Muscle of leg (tissue), 11 donors: ENCODE measurements around the gene NDFIP2. TPM values are rescaled to one million over a fixed set of nuclear protein-coding genes. Genes with fewer than 3 reads are reported as not detected.

Experiments
- DNase-seq: peaks from one replicate; pipeline ENCODE4 v3.0.0; 2013
- H3K27ac ChIP-seq: one replicate; pipeline ENCODE4 v1.5.1; 2013; ENCODE audit warnings: mild to moderate bottlenecking, low read length, control low read depth
- H3K27me3 ChIP-seq: one replicate; pipeline ENCODE4 v1.6.1; 2013; ENCODE audit warnings: low read length; ENCODE audit not compliant: control insufficient read depth, insufficient read depth
- H3K36me3 ChIP-seq: one replicate; pipeline ENCODE4 v1.6.1; 2013; ENCODE audit warnings: low read length; ENCODE audit not compliant: control insufficient read depth, insufficient read depth
- H3K4me1 ChIP-seq: one replicate; pipeline ENCODE4 v1.6.1; 2013; ENCODE audit warnings: low read length; ENCODE audit not compliant: control insufficient read depth, insufficient read depth
- H3K4me3 ChIP-seq: one replicate; pipeline ENCODE4 v1.5.1; 2013; ENCODE audit warnings: low read length, control low read depth
- H3K9me3 ChIP-seq: replicated peaks from 2 replicates; pipeline ENCODE4 v1.6.1; 2013; ENCODE audit warnings: low read depth, low read length; ENCODE audit not compliant: control insufficient read depth
- WGBS: methylation state at CpG from one replicate; pipeline ENCODE4 v1.1.5; 2013; ENCODE audit warnings: missing lambda C conversion rate; ENCODE audit not compliant: insufficient coverage; 5-methylcytosine and 5-hydroxymethylcytosine counted together
- polyA plus RNA-seq, 8 donors: library from polyadenylated mRNA; unstranded; fragments of 120-200 nt; gene quantifications; one replicate each; pipeline versions ENCODE4 v1.2.1 to v1.2.3, GENCODE V29; 2013; ENCODE audit warnings: inconsistent platforms in 1 of 8, low replicate concordance in 1 of 8; ENCODE audit not compliant: insufficient read length in 8 of 8, insufficient read depth in 1 of 8
- total RNA-seq: library from RNA; stranded (reverse); fragments of 120-200 nt; gene quantifications from one replicate; pipeline ENCODE4 v1.2.4, GENCODE V29; 2013

Gene NDFIP2
- total and polyA plus RNA-seq, 9 donors: 19.2 to 31.4 (median 22.4) TPM

DNA sequence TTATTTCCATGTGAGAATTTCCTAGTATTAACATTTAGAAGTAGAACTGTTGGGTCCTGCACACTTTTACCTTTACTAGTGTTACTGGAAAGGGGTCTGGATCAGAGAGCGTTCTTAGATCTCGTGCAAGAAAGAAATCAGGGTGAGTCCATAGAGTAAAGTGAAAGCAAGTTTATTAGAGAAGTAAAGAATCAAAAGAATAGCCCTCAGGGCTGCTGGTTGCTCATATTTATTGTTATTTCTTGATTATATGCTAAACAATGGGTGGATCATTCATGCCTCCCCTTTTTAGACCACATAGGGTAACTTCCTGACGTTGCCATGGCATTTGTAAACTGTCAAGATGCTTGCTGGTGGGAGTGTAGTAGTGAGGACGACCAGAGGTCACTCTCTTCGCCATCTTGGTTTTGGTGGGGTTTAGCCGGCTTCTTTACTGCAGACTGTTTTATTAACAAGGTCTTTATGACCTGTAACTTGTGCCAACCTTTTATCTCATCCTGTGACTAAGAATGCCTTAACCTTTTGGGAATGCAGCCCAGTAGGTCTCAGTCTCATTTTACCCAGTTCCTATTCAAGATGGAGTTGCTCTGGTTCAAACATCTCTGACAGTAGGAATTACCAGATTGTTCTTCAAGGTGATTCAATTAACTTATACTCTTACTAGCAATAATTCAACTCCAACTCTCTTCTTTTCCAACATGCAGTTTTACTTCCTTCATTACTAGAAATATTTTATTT, 27.4 kb downstream of the NDFIP2 start:
- Histone ChIP-seq H3K27me3 (no peaks in the 10 kb centered on the region), H3K27ac (no peak overlapping the region), H3K4me3 (no peak overlapping the region), H3K36me3 (no peaks in the 10 kb centered on the region), H3K9me3 (no peaks in the 10 kb centered on the region), H3K4me1 (no peaks in the 10 kb centered on the region)
- DNase-seq: no peak
- 60% methylated on average over 1 of the region's 6 CpGs for WGBS

DNA sequence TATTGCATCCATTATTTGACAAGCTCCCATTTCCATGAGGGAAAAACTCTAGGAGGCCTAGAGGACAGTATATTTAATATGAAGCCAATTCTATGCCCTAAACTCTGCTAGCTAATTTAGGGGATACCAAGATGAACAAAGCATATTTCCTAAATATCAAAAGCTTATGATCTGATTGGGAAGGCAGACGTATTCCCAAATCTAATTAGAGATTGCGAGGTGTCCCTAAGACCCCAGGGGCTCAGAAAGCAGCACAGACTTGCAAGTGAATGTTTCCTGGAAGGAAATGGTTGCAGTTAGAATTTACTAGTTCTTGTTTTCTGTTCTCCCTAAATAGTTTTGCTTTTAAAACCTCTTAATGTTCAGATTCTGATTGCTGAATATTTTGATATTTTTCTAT, 30.7 kb downstream of the NDFIP2 start:
- no peaks in the 10 kb centered on the region for H3K4me1 ChIP-seq
- WGBS: no CpG with 5 or more reads among the region's 2 CpGs
- no peak overlapping the region for H3K4me3 ChIP-seq
- no peaks in the 10 kb centered on the region for H3K9me3 ChIP-seq
- no peak for DNase-seq
- no peaks in the 10 kb centered on the region for H3K27me3 ChIP-seq
- H3K36me3 ChIP-seq: no peaks in the 10 kb centered on the region
- H3K27ac ChIP-seq: no peak overlapping the region

DNA sequence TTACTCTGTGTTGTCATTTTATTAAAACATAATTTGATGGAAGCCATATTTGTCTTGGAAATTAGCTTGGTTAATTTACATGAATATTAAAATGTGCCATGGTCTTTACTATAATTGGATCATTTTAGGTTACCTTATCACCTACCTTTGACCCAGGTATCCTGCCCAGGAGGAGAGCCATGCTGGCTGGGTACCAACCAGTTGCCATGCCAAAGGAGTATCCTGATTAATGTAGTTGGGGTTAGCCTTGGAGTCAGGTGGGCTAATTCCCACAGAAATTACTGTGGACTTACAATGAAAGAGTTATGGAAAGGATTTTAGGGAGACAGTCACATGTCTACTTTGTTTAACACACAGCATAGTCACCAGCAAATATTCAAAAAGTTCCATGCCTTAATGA, 32.0 kb downstream of the NDFIP2 start:
- Histone ChIP-seq H3K27me3 (no peaks in the 10 kb centered on the region), H3K9me3 (no peaks in the 10 kb centered on the region), H3K27ac (no peak overlapping the region), H3K36me3 (no peaks in the 10 kb centered on the region), H3K4me1 (no peaks in the 10 kb centered on the region), H3K4me3 (no peak overlapping the region)
- no peak for DNase-seq

DNA sequence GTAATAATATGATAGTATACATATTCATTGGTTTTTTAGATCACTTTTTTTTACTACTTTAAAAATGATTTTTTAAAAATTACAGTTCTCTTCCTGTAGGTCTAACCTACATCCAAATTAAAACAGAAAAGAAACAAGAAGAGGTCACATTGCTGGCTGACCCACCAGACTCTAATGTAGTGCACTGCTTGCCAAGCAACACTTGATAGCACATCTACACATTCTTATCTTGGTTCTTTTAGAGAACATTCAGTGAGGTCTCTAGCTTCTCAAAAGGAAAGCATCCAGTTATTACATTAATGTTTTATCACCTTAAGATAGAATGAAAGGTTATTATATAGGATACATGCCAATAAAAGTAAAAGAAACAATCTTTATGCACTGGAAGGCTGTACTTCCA, 35.6 kb downstream of the NDFIP2 start:
- Histone ChIP-seq H3K9me3 (no peaks in the 10 kb centered on the region), H3K36me3 (no peaks in the 10 kb centered on the region), H3K27ac (no peak overlapping the region), H3K27me3 (no peaks in the 10 kb centered on the region), H3K4me3 (no peak overlapping the region), H3K4me1 (no peaks in the 10 kb centered on the region)
- no peak for DNase-seq

DNA sequence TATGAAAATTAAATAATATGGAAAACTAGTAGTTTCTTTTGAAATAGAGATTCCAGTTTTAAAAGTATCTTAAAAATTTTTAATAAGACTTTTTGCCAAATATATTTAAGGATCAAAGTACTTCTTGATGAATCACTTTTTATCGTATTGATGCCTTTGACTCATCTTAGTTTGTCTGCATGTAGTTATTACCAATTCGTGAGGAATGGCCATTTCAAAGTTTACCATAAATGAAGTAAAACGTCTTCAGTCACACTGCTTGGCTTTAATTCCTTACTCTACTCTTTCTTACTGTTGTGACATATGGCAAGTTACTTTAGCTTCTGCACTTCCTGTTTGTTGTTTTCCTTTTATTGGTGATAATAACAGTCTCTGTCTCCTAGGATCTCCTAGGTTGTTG, 38.3 kb downstream of the NDFIP2 start:
- Histone ChIP-seq H3K27me3 (no peaks in the 10 kb centered on the region), H3K4me3 (no peak overlapping the region), H3K4me1 (no peaks in the 10 kb centered on the region), H3K27ac (no peak overlapping the region), H3K36me3 (no peaks in the 10 kb centered on the region), H3K9me3 (no peaks in the 10 kb centered on the region)
- no CpG with 5 or more reads among the region's 3 CpGs for WGBS
- DNase-seq: peak; percentile 11

DNA sequence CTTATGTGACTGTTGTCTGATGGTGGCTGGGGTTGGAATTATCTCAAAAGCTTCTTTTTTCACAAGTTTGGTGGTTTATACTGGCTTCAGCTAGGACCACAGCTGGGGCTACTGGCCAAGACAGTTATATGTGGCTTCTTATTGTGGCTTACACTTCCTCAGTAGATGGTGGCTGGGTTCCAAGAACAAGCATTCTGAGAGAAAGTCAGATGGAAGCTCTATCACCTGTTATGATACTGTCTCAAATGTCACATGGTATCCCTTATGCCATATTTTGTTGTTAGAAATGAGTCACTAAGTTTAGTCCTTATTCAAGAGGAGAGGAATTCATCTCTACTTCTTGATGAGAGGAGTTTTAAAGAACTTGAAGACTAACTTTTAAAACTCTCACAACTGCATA, 41.6 kb downstream of the NDFIP2 start:
- no peaks in the 10 kb centered on the region for H3K4me1 ChIP-seq
- peak; percentile 39 for DNase-seq
- H3K27me3 ChIP-seq: no peaks in the 10 kb centered on the region
- no peak overlapping the region for H3K4me3 ChIP-seq
- H3K27ac ChIP-seq: peak overlapping the region; percentile 3
- no peaks in the 10 kb centered on the region for H3K9me3 ChIP-seq
- H3K36me3 ChIP-seq: no peaks in the 10 kb centered on the region

DNA sequence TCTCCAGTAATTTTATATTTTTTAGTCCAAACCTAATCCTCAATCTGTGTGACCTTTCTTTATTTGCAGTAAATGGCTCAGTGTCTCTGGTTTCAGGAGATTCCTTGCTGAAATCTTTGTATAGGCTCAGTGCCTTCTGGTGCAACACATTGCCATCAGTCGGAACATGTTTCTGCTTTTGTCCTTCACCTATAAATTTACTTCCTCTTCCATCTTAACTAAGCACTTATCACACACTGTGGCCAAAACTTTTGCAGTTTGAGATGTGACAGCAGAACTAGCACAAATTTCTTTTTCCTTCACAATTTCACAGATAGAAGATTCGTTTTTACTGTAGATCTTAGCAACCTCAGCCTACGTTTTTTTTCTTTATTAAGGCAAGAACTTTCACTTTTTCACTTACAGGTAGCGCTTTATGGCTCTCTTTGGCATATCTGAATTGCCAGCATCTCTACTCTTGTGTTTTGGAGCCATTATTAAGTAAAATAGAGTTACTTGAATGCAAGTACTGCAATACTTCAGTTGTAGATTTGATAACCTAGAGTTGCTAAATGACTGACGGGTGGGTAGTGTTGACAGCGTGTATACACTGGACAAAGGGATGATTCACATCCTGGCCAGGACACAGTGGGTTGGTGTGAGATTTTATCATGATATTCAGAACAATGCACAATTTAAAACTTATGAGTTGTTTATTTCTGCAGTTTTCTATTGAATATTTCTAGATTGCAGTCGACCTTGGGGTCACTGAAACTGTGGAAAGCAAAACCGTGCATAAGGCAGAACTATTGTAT, 44.3 kb downstream of the NDFIP2 start:
- Histone ChIP-seq H3K36me3 (no peaks in the 10 kb centered on the region), H3K27ac (no peak overlapping the region), H3K9me3 (no peaks in the 10 kb centered on the region), H3K27me3 (no peaks in the 10 kb centered on the region), H3K4me1 (no peaks in the 10 kb centered on the region), H3K4me3 (no peak overlapping the region)
- 80% methylated on average over 3 of the region's 8 CpGs for WGBS
- DNase-seq: no peak

DNA sequence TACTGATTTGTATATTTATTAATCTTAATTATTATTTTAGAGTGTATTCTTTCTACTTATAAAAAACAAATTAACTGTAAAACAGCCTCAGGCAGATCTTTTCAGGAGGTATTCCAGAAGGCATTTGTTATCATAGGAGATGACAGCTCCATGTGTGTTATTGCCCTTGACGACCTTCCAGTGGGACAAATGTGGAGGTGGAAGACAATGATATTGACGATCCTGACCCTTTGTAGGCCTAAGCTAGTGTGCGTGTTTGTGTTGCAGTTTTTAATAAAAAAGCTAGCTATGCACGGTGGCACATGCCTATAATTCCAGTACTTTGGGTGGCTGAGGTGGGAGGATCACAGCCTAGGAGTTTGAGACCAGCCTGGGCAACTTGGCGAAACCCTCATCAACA, 46.7 kb downstream of the NDFIP2 start:
- DNase-seq: no peak
- Histone ChIP-seq H3K9me3 (no peaks in the 10 kb centered on the region), H3K27me3 (no peaks in the 10 kb centered on the region), H3K4me1 (no peaks in the 10 kb centered on the region), H3K27ac (no peak overlapping the region), H3K4me3 (no peak overlapping the region), H3K36me3 (no peaks in the 10 kb centered on the region)
- 77% methylated on average over 3 of the region's 5 CpGs for WGBS

DNA sequence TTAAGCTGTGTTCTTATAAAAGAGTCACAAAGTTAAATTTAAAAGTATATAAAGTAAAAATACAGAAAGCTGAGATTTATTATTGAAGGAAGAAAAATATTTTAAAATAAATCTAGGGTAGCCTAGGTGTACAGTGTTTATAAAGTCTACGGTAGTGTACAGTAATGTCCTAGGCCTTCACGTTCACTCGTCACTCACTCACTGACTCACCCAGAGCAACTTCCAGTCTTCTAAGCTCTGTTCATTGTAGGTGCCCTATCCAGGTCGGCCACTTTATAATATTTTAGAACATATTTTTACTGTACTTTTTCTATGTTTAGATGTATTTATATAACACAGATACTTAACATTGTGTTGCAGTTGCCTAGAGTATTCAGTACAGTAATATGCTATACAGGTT, 47.4 kb downstream of the NDFIP2 start:
- Histone ChIP-seq H3K4me1 (no peaks in the 10 kb centered on the region), H3K36me3 (no peaks in the 10 kb centered on the region), H3K27ac (no peak overlapping the region), H3K9me3 (no peaks in the 10 kb centered on the region), H3K4me3 (no peak overlapping the region), H3K27me3 (no peaks in the 10 kb centered on the region)
- DNase-seq: no peak
- WGBS: no CpG with 5 or more reads among the region's 4 CpGs

DNA sequence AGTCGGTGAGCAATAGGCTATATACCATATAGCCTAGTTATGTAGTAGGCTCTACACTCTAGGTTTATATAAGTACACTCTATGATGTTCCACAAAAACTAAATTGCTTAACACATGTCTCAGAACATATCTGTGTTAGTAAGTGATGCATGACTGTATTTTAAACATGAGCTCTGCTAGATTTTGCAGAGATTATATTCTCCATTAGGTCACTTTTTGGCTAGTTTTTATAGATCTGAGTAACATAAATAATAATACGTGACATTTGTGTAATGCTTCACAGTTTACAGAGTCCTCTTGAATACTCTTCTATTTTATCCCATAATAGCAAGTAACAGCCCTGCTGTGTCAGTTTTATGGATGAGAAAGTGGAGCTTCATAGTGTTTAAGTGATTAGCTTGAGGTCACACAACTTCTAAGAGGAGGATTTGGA, 47.8 kb downstream of the NDFIP2 start:
- WGBS: no CpG with 5 or more reads among the region's 2 CpGs

More for the DNA sequence above, 47.8 kb downstream of the NDFIP2 start:
- Histone ChIP-seq H3K4me3 (no peak overlapping the region), H3K9me3 (no peaks in the 10 kb centered on the region), H3K4me1 (no peaks in the 10 kb centered on the region), H3K36me3 (no peaks in the 10 kb centered on the region), H3K27ac (no peak overlapping the region), H3K27me3 (no peaks in the 10 kb centered on the region)
- peak; percentile 35 for DNase-seq
